Vagina (tissue), 2 donors: ENCODE data around the gene ARHGAP4.

ENCODE experiments used
- POLR2A ChIP-seq, 2 donors: fragments of 450-650 bp; IDR thresholded peaks; one replicate each; pipeline ENCODE4 v1.6.1; 2017; ENCODE audit warnings: antibody characterized with exemption in 2 of 2, mild to moderate bottlenecking in 2 of 2, moderate library complexity in 2 of 2
- POLR2AphosphoS5 ChIP-seq, 2 donors: sonication (generic); formaldehyde crosslinking; IDR thresholded peaks; one replicate each; pipeline ENCODE4 v1.9.0; 2017; ENCODE audit warnings: antibody characterized with exemption in 2 of 2, mild to moderate bottlenecking in 2 of 2, low read depth in 1 of 2; ENCODE audit not compliant: insufficient read depth in 1 of 2
- TF ChIP-seq, protein P1 (sequence below), 3 experiments: fragments of 450-650 bp in 2 of 3; fragments of 200-600 bp in 1 of 3; sonication (generic) in 1 of 3; IDR thresholded peaks; one replicate each; pipeline ENCODE4 v1.5.1; 2017 to 2019; ENCODE audit warnings: antibody characterized with exemption in 3 of 3, mild to moderate bottlenecking in 2 of 3, moderate library complexity in 2 of 3

DNA sequence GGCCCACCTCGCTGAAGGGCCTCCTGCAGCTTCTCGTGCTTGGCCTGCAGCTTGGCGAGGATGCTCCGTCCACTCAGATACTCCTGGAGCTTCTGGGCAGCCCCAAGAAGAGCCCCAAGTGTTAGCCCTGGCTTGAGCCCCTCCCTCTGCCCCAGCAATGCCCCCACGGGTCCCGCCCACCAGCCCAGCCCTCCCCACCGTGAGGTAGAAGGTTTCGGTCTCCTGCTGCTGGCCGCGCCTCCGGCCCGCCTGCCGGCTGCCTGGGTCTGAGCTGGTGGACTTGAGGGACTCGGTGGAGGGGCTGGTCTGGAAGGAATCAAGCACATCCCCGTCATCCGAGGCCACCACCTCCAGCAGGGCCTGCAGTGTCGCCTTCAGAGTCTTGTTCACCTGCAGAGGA, 12.9 kb downstream of the ARHGAP4 start:
- TF ChIP-seq, protein P1, sequence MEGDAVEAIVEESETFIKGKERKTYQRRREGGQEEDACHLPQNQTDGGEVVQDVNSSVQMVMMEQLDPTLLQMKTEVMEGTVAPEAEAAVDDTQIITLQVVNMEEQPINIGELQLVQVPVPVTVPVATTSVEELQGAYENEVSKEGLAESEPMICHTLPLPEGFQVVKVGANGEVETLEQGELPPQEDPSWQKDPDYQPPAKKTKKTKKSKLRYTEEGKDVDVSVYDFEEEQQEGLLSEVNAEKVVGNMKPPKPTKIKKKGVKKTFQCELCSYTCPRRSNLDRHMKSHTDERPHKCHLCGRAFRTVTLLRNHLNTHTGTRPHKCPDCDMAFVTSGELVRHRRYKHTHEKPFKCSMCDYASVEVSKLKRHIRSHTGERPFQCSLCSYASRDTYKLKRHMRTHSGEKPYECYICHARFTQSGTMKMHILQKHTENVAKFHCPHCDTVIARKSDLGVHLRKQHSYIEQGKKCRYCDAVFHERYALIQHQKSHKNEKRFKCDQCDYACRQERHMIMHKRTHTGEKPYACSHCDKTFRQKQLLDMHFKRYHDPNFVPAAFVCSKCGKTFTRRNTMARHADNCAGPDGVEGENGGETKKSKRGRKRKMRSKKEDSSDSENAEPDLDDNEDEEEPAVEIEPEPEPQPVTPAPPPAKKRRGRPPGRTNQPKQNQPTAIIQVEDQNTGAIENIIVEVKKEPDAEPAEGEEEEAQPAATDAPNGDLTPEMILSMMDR (IDR thresholded peaks at IDR 0.05): no peak
- TF ChIP-seq POLR2AphosphoS5 (IDR thresholded peaks at IDR 0.05; ENCODE audit: insufficient read depth in 1 of 2, low read depth in 1 of 2) (no peak), POLR2A (IDR thresholded peaks at IDR 0.05) (no peak)
